Brain pericyte (primary cell): ENCODE results near the gene SLC6A19.

ENCODE experiments used
- DNase-seq: peaks from one replicate; pipeline ENCODE4 v3.0.0-alpha.2; 2012; ENCODE audit warnings: low read depth, low spot score

The SLC6A19 gene

DNA sequence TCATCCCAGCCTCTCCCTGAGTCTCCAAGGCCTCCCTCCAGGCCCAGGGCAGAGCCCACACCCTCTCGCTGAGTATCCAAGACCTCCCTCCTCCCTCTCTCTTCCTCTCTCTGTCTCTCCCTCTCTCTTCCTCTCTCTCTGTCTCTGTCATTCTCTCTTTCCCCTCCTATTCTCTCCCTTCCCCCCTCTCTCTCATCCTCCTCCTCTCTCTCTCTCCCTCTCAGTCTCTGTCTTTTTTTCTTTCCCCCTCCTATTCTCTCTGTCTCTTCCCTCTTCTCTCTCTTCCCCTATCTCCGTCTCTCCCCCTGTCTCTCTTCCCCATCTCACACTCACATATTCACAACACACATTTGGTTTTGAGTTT lies 8.1 kb downstream of the SLC6A19 start:
- no peak for DNase-seq

DNA sequence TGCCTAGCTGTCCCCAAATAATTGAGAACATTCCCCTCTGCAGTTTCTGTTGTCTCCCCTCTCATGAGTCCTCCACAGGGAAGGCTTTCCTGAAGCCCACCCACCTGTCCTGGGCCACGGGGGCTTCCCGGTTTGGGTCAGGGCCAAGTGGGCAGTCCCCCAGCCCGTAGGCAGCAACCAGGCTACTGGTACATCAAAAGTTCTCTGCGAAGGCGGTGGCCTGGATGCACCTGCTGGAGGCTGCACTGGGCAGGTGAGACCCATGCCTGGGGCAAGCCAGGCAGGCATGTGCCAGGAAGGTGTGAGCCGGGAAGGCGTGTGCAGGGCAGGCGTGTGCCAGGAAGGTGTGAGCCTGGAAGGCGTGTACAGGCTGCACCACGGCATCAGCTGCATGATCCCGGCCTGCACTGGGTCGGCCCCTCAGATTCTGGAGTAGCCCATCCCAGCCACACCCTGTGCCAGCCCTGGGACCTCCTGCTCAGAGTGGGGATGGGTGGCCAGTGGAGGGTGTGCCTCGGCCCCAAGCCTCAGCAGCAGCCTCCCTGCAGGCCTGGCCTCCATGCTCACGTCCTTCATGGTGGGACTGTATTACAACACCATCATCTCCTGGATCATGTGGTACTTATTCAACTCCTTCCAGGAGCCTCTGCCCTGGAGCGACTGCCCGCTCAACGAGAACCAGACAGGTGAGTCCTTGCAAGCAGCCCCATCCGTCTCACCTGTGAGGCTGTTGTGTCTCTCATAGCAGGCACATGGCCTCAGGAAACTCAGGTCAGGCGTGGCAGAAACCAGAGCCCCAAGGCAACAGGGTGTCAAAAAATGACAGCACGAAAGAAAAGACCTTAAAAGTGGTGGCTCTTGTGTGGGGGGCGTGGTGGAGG lies 8.7 kb downstream of the SLC6A19 start:
- no peak for DNase-seq

DNA sequence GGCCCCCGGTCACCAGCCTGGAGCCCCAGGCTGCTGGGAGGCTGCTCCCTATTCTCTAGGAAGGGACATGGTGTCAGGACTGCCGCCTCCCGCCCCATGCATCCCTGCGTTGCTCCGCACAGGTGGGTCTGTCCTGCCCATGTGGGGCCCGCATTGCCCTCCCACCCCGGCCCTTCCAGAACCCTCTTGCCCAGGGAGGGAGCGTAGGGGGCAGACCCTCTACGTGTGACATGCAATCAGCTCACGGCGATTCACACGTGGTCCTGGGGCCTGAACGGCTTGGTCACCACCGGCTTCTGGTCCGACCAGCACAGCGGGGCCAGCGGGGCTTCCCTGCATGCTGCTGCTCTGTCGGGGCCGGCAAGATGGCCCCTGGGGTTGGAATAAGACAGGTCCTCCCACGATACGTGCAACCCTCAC lies 9.4 kb downstream of the SLC6A19 start:
- DNase-seq, result no peak

DNA sequence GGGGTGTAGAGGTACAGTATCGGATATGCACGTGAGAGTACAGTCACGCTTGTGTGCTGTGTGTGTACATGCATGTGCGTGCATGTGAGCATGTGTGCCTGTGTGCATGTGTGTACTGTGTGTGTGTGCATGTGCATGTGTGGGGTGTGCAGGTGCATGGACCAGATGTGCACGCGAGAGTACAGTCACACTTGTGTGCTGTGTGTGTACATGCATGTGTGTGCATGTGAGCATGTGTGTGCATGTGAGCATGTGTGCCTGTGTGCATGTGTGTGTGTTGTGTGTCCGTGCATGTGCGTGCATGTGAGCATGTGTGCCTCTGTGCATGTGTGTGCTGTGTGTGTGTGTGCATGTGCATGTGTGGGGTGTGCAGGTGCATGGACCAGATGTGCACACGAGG lies 10.3 kb downstream of the SLC6A19 start:
- DNase-seq, result no peak

DNA sequence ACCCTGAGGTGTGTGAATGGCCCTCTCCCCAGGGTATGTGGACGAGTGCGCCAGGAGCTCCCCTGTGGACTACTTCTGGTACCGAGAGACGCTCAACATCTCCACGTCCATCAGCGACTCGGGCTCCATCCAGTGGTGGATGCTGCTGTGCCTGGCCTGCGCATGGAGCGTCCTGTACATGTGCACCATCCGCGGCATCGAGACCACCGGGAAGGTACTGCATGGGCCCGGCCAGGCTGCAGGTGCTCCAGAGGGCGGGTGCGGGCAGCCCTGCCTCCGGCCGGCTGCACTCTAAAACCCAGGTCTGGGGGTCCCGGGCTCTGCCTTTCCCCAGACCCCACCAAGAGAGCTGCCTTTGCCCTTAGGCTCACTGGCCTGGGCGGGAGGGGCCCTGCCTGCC lies 10.9 kb downstream of the SLC6A19 start:
- no peak for DNase-seq

DNA sequence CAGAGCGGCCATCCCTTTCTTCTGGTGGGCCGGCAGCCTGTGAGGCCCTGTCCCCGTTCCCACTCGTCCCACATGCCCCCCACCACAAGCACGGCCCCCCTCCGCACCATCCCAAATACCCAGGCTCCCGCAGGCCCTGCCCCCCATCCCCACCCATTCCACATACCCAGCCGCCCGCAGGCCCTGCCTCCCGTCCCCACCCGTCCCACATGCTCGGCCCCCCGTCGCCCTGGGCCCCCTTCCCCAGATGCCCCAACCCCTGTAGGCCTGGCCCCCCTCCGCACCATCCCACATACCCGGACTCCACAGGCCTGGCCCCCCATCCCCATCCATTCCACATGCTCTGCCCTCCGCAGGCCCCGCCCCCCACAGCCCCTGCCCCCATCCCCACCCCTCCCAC lies 11.5 kb downstream of the SLC6A19 start:
- no peak for DNase-seq

DNA sequence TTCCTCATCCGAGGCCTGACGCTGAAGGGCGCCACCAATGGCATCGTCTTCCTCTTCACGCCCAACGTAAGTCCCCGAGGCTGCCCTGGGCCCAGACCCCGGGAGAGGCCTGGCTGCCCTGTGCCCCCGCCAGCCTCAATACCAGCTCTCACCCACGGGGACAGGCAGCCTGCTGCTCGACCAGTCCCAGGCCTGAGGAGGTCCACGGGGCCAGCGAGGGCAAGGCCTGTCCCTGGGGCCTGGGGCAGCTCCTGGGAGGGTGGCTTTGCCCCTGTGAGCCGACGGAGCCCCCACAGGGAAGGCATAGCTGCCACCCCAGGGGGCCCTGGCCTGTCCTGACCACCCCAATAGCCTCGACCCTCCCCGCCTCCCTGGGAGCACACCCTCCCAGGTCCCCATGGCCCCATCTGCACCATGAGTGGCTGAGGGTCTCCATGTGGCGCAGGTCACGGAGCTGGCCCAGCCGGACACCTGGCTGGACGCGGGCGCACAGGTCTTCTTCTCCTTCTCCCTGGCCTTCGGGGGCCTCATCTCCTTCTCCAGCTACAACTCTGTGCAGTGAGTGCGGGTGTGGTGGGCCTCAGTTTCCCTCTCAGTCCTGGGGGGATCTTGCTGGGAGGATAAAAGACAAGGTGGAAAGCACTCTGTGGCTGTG lies 12.2 kb downstream of the SLC6A19 start:
- DNase-seq, result no peak

DNA sequence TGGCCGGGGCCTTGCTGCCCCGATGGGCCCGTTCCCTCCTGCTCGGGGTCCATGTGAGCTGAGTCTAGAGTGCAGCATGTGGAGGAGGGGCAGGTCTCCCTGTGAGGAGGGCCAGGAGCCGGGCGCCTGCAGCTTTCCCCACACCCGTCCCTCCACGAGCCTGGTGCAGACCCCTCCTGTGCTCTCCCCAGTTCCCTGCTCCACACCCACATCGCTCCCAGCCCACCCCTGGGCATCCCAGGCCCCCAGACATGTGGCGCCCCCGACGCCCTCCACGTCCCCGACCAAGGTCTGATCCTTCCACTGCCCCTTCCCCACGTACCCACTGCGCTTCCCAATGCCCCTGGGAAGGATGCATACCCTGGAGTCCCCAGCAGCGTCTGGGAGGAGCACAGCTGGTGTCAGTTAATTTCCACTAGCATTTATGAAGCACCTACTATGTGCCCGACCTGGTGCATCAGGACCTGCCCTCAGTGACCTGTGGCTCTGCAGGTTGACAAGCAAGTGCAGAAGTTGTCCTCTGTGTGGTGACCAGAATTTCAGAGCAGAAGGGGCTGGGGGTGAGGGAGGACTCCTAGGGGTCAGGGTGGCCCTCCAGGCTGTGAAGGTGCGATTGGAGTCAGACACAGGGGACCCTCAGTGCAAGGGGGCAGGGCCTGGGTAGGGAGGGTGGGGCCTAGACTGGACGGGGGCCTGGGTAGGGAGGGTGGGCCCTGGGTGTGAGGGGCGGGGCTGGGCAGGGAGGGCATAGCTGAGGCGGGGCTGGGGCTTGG lies 13.0 kb downstream of the SLC6A19 start:
- DNase-seq, result no peak

DNA sequence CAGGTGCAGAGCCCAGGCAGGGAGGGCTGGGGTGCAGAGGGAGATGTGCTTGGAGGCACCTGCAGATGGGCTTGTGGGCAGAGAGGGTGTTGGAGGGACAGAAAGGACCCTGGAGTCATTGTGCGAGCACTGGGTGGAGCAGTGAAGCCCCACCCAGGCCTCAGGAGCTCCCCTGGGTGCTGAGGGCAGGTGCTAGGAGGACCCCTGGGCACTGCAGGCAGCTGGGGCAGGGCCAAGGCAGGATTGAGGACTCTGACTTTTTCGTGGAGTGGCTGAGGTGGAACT lies 13.5 kb downstream of the SLC6A19 start:
- no peak for DNase-seq

DNA sequence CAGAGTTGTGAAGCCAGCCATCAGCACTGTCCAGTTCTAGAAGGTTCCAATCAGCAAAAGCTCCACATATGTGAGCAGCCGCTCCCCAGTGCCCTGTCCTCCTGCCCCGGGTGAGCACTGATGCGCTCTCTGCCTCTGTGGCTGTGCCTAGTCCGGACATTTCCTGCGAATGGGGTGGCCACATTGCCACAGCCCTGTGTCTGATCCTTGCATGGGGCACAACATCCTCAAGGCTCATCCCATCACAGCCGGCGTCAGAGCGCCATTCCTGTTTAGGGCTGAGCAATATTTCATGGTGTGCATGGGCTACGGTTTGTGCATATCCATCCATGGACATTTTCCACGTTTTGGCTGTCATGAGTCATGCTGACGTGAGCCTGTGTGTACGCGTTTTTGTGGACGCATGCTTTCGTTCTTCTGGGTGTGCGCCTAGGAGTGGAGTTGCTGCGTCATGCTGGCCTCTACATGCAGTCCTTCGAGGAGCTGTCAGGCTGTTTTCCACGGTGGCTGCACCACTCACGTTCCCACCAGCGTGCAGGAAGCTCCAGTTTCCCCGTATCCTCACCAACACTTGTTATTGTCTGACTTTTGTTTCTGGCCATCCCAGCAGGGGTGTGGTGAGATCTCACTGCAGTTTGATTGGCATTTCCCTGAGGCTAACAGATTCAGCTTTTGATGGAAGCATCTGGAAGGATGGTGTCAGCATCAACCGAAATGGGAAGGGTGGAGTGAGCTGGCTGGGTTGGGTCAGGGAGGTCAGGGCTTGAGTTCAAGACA lies 14.1 kb downstream of the SLC6A19 start:
- DNase-seq, result no peak

DNA sequence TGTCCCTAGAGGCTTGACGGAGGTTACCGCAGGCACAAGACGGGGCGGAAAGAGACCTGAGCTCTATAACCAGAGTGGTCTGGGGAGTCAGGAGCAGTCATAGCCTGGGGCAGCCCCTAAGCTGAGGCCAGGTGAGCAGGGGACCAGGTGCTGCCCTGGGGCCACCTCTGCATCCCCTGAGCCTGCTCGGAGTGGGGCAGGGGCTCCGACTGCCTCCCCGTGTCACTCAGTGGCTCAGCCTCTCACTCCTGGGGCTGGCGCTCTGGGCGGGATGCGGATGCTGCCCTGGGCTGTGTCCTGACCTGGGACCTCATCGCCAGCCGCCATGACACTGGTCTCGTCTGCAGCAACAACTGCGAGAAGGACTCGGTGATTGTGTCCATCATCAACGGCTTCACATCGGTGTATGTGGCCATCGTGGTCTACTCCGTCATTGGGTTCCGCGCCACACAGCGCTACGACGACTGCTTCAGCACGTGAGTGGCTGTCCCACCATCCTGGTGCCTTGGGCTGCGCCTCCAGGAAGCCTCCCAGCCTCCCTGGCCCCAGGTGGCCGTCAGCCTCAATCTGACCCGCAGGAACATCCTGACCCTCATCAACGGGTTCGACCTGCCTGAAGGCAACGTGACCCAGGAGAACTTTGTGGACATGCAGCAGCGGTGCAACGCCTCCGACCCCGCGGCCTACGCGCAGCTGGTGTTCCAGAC lies 15.0 kb downstream of the SLC6A19 start:
- no peak for DNase-seq

DNA sequence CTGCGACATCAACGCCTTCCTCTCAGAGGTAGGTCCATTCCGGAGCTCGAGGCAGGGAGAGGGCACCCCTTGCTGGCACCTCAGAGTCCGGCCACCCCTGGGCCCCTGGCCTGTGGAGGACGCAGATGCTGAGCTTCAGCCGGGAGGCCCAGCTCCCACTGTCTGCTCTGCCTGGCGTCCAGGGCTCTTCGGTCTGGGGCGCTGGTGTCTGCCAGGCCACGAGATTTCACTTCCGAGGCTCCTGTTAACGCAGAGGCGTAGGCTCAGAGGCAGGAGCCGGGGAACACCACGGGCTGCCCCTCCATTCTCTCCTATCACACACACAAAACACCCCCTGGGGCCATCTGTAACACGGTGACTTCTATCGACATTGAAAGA lies 15.5 kb downstream of the SLC6A19 start:
- no peak for DNase-seq

DNA sequence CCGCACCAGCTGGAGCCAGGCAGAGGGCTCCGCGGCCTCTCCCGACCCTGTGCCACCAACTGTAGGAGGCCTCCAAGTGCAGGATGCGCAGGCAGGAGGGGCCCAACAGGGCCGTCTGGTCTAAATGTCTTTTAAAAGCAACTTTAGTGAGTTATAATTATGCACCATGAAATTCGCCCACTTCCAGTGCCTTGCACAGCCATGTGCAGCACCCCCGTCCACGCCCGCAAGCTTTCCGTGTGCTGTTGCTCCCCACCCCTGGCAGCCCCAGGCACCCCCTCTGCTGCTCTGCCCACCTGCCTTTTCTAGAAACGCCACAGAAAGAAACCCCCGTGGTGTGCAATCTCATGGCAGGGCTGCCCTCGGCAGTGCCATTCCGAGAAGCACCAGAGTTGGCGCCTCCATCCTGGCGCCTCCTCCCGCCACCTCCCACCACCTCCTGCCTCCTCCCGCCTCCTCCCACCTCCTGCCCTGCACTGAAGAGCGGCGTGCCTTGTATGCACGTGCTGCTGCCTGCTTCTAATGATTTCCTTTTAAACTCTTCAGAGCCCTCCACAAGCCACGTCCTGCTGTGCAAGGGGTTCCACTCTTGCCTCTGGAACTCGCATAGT lies 16.3 kb downstream of the SLC6A19 start:
- DNase-seq, result no peak

DNA sequence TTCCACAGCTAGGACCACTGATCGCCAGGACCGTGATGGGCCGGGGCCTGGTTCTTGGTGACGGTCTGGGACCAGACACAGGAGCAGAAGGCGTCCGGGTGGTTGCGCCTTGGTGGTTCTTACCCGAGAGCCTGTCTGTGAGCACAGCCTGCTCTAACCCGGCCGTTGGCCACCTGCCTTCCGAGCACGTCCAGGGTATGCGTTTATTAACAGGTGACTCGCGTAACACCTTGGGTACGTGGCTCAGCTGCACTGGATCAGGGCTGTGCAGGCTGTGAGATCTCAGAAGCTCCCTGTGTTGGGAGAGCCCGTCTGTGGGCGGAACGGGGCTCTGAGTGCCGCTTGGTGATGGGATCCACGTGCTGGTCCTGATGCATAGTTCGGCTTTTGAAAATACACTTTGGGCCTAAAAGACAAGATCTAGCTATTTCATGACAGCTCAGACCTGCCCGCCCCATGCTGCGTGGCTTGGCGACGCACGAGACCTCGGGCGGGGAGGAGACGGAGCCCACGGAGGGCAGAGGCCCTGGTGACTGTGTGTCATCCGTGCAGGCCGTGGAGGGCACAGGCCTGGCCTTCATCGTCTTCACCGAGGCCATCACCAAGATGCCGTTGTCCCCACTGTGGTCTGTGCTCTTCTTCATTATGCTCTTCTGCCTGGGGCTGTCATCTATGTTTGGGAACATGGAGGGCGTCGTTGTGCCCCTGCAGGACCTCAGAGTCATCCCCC lies 17.1 kb downstream of the SLC6A19 start:
- DNase-seq, result no peak

DNA sequence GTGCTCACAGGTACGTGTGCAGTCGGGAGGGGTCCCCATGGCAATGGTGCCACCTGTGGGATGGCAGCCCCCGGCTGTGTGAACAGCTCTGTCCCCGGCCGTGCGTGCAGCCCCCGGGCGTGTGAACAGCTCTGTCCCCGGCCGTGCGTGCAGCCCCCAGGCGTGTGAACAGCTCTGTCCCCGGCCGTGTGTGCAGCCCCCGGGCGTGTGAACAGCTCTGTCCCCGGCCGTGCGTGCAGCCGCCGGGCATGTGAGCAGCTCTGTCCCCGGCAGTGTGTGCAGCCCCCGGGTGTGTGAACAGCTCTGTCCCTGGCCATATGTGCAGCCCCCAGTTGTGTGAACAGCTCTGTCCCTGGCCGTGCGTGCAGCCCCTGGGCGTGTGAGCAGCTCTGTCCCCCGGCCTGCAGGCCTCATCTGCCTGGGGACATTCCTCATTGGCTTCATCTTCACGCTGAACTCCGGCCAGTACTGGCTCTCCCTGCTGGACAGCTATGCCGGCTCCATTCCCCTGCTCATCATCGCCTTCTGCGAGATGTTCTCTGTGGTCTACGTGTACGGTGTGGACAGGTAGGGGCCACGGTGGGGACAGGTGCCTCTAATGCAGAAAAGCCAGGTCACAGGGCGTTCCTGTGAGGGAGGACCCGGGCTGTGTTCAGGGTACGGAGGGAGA lies 17.8 kb downstream of the SLC6A19 start:
- no peak for DNase-seq

DNA sequence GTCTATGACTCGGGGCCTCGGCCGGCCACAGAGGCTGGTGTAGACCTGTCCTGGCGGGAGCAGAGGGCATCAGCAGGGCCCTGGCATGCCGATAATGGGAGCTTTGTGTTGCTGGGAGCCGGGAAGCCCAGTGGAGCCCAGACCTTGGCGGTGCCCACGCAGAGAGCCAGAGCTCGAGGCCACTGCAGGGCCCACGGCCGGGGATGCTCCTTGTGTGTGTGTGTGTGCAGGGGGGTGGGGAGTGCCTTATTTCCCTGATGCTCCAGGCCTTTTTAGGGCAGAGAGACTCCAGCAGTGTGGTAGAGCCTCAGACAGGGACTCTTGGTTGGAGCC lies 18.3 kb downstream of the SLC6A19 start:
- no peak for DNase-seq

DNA sequence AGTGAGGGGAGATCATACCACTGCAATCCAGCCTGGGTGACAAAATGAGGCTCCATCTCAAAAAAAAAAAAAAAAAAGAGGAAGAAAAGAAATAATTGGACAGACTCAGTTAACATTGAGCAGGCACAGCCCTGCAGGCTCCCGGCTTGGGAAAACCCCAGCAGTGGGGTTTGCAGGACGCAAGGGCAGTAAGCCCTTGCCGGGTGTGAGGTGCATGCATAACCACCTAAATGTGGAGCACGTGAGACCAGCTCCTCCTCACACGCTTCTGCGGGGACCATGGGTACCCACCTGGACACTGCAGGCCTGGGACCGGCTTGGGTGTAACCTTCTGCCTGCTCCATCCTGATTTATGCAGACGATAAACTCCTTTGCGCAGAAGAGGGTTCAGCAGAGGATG lies 19.0 kb downstream of the SLC6A19 start:
- no peak for DNase-seq

DNA sequence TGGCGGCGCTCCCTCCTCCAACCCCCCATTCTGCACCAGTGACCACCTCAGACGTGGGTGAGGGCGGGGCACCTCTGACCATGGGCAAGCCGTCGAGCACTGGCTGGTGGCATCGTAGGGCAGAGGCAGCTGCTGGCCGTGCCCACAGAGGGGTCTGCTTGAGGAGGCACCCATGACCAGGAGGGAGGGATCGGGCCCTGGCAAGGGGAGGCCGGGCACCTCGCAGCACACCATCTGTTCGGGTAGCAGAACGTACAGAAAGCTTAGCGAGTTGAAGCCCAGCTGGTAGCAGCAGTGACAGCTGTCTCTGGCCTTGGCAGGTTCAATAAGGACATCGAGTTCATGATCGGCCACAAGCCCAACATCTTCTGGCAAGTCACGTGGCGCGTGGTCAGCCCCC lies 19.4 kb downstream of the SLC6A19 start:
- no peak for DNase-seq

DNA sequence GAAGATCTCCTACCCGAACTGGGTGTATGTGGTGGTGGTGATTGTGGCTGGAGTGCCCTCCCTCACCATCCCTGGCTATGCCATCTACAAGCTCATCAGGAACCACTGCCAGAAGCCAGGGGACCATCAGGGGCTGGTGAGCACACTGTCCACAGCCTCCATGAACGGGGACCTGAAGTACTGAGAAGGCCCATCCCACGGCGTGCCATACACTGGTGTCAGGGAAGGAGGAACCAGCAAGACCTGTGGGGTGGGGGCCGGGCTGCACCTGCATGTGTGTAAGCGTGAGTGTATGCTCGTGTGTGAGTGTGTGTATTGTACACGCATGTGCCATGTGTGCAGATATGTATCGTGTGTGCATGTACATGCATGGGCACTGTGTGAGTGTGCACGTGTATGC lies 20.3 kb downstream of the SLC6A19 start:
- no peak for DNase-seq

DNA sequence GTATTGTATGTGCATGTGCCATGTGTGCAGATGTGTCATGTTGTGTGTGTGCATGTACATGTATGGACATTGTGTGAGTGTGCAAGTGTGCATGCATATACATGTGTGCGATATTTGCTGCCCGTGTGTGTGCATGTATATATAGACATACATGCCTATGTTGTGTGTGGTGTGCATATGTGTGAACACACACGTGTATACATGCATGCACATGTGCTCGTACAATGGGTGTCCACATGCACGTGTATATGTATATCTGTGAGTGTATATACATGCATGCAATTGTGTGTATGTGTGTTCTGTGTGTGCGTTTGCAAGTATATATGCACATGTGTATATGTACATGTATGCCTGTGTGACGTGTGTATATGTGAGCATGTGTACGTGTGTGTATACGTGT lies 20.8 kb downstream of the SLC6A19 start:
- no peak for DNase-seq
